PC-3 (cell line): ENCODE measurements around the gene WIZ. TPM values are rescaled to one million over a fixed set of nuclear protein-coding genes. Genes with fewer than 3 reads are reported as not detected.

Source experiments
- ATAC-seq: fragments of 200-7000 bp; cut with Tn5 transposase; 2 replicates; pipeline ENCODE4 v1.9.1; 2020; ENCODE audit warnings: mild to moderate bottlenecking, moderate library complexity
- BruUV-seq: library from RNA; stranded (reverse); fragments of 400-500 nt; replicated peaks from 2 replicates; lab custom pipeline; 2021; lab: Mats Ljungman, UMichigan
- CTCF ChIA-PET: fragments of 300-600 bp; sonication (Branson Sonifier 250); formaldehyde crosslinking; loops from one replicate; lab custom pipeline; 2022; ENCODE audit warnings: antibody characterized with exemption; lab: Charles Lee
- POLR2A ChIA-PET: fragments of 300-600 bp; sonication (Branson Sonifier 250); formaldehyde crosslinking; loops from one replicate; lab custom pipeline; 2022; ENCODE audit warnings: antibody characterized with exemption; ENCODE audit not compliant: unreplicated experiment; lab: Charles Lee
- DNase-seq: peaks from one replicate; pipeline ENCODE4 v3.0.0-alpha.2; 2015
- H2AFZ ChIP-seq: fragments of 300-600 bp; sonication (generic); 2 replicates; pipeline ENCODE4 v1.6.0; 2016; ENCODE audit warnings: antibody characterized with exemption, low read length
- H3F3A ChIP-seq: fragments of 300-600 bp; sonication (generic); one replicate; pipeline ENCODE4 v1.6.0; 2017; ENCODE audit warnings: antibody characterized with exemption, low read length, control low read depth, mild to moderate bottlenecking; ENCODE audit not compliant: unreplicated experiment
- H3K27ac ChIP-seq: fragments of 300-600 bp; sonication (generic); 2 replicates; pipeline ENCODE4 v1.5.1; 2016; ENCODE audit warnings: mild to moderate bottlenecking, low read length
- H3K27me3 ChIP-seq: fragments of 300-600 bp; sonication (generic); 2 replicates; pipeline ENCODE4 v1.6.1; 2016; ENCODE audit warnings: low read length, mixed read lengths
- H3K36me3 ChIP-seq: fragments of 300-600 bp; sonication (generic); 2 replicates; pipeline ENCODE4 v1.6.1; 2016; ENCODE audit warnings: low read depth, mixed run types, low read length, mixed read lengths
- H3K4me1 ChIP-seq: fragments of 300-600 bp; sonication (generic); 2 replicates; pipeline ENCODE4 v1.5.1; 2016; ENCODE audit warnings: low read length; ENCODE audit not compliant: insufficient read depth
- H3K4me2 ChIP-seq: fragments of 300-600 bp; sonication (generic); 2 replicates; pipeline ENCODE4 v1.6.0; 2016; ENCODE audit warnings: low read length
- H3K4me3 ChIP-seq: fragments of 300-600 bp; sonication (generic); 2 replicates; pipeline ENCODE4 v1.5.1; 2016; ENCODE audit warnings: mild to moderate bottlenecking, low read length, mixed read lengths
- H3K79me2 ChIP-seq: fragments of 300-600 bp; sonication (generic); 2 replicates; pipeline ENCODE4 v1.6.1; 2017; ENCODE audit warnings: low read length, mixed read lengths
- H3K9ac ChIP-seq: fragments of 300-600 bp; sonication (generic); 2 replicates; pipeline ENCODE4 v1.6.0; 2016; ENCODE audit warnings: mild to moderate bottlenecking, low read length
- H3K9me2 ChIP-seq: fragments of 300-600 bp; sonication (generic); replicated peaks from 2 replicates; pipeline ENCODE4 v1.6.1; 2016; ENCODE audit warnings: mixed run types, low read length, mixed read lengths
- H3K9me3 ChIP-seq: fragments of 300-600 bp; sonication (generic); 2 replicates; pipeline ENCODE4 v1.6.1; 2016; ENCODE audit warnings: low read length, mixed read lengths
- H4K20me1 ChIP-seq: fragments of 300-600 bp; sonication (generic); 2 replicates; pipeline ENCODE4 v1.6.1; 2016; ENCODE audit warnings: low read length, mixed read lengths
- EZH2 ChIP-seq: fragments of 300-600 bp; sonication (generic); IDR thresholded peaks from one replicate; pipeline ENCODE4 v1.6.1; 2017; ENCODE audit warnings: antibody characterized with exemption, mild to moderate bottlenecking, low read length; ENCODE audit not compliant: unreplicated experiment
- EZH2phosphoT487 ChIP-seq: fragments of 300-600 bp; sonication (generic); IDR thresholded peaks from 2 replicates; pipeline ENCODE4 v1.6.1; 2018; ENCODE audit warnings: mild to moderate bottlenecking, antibody characterized with exemption, low read length, borderline replicate concordance
- intact Hi-C: fragments of 100-400 bp; cut with micrococcal nuclease; formaldehyde crosslinking; loops from 2 replicates; pipeline ENCODE4 v1.9.0; 2023
- total RNA-seq: library from RNA; depleted of rRNA; stranded (reverse); fragments of >200 nt; gene quantifications from 2 replicates; pipeline ENCODE4 v1.2.3, GENCODE V29; 2014
- TF ChIP-seq, protein P1 (sequence below): fragments of 300-600 bp; sonication (generic); conservative IDR thresholded peaks from 2 replicates; pipeline ENCODE4 v1.5.1; 2017; ENCODE audit warnings: antibody characterized with exemption, low read depth, mild to moderate bottlenecking, low read length

WIZ gene
- total RNA-seq, 1 experiment from 2014 or later, result 35.1 TPM

DNA sequence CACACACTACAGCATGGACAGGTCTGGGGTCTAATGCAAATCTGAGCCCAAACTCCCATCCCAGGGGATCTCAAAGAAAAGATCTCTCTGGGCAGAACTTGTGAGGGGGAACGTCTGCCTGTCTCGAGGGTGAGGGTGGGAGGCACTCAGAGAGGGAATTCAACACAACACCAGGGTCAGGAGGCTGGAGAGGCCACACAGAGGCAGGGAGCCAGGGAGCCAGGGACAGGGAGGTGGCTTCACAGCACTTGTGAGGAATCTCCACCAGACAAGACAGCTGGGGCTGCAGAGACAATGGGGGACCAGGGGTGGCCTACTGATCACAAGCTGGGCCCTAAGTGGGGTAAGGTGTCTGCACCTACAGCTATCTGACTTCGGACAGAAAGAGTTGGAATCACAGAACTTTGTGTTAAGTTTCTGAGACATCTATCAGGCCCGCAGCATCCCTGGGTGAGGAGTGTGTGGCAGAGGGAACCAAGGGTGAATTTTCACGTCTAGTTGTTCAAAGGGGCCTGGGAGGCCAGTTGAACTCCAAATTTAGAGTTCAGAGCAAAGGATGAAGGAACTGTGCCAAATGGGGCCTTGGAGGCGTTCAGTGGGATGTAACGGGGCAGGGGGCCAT, 18.2 kb downstream of the WIZ start:
- H3K27me3 ChIP-seq, result no peaks in the 10 kb centered on the region
- TF ChIP-seq, protein P1, sequence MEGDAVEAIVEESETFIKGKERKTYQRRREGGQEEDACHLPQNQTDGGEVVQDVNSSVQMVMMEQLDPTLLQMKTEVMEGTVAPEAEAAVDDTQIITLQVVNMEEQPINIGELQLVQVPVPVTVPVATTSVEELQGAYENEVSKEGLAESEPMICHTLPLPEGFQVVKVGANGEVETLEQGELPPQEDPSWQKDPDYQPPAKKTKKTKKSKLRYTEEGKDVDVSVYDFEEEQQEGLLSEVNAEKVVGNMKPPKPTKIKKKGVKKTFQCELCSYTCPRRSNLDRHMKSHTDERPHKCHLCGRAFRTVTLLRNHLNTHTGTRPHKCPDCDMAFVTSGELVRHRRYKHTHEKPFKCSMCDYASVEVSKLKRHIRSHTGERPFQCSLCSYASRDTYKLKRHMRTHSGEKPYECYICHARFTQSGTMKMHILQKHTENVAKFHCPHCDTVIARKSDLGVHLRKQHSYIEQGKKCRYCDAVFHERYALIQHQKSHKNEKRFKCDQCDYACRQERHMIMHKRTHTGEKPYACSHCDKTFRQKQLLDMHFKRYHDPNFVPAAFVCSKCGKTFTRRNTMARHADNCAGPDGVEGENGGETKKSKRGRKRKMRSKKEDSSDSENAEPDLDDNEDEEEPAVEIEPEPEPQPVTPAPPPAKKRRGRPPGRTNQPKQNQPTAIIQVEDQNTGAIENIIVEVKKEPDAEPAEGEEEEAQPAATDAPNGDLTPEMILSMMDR, result no peak
- TF ChIP-seq EZH2 (no peak), EZH2phosphoT487 (no peak)
- H3K4me1 ChIP-seq, result peaks cover 21% of the 10 kb centered on the region
- H3F3A ChIP-seq, result no peaks in the 10 kb centered on the region
- ChIA-PET POLR2A (no interaction called here), CTCF (no interaction called here)
- H3K79me2 ChIP-seq, result peaks cover 41% of the 10 kb centered on the region
- peak overlapping the region; percentile 93 for H3K4me3 ChIP-seq
- H2AFZ ChIP-seq, result 0 out of 2 replicates have a peak overlapping the region, but pooled peaks have one; percentile 50
- ATAC-seq (no peak), DNase-seq (no peak)
- peak overlapping the region; percentile 97 for H3K9ac ChIP-seq
- peaks cover 15% of the 10 kb centered on the region; the same call in 1 of the 2 replicates for H4K20me1 ChIP-seq
- H3K36me3 ChIP-seq, result peaks cover 26% of the 10 kb centered on the region
- intact Hi-C loops, result loop anchor here (2.0 kb wide), 1 partner anchor 17 kb away; the partner anchor contains the start of gene WIZ
- BruUV-seq, result TSS peak; percentile 51
- peak overlapping the region; percentile 99 for H3K4me2 ChIP-seq
- no peak overlapping the region for H3K27ac ChIP-seq
- H3K9me3 ChIP-seq, result no peaks in the 10 kb centered on the region
- no peaks in the 10 kb centered on the region for H3K9me2 ChIP-seq

DNA sequence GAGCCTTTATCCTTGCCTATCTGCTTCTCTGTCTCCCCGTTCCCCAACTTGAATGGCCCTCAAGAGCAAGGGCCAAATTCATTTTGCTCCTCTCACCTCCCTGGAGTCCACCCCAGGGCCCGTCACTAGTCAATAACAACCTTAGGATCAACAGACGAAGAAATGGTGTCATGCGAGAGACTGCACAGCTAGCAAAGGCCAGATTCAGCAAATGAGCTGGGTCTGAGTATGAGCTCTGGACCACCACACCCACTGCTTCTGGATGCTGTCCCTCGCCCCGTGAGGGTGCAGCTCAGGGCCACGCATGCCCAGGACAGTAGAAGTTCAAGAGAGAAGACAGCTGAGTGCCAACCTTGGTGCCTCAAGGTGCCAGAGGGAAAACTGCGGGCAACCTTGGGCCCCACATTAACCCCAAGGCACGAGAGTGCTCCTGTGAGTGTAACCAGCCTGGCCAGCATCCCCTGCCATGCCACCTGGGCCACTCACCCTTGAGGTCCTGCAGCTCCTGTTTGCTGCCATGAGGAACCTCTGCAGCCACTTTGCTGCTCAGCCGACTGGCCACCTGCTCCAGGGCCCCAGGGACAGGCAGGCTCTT, 19.1 kb downstream of the WIZ start:
- intact Hi-C loops, result no loop called here
- ChIA-PET CTCF (no interaction called here), POLR2A (no interaction called here)
- no peaks in the 10 kb centered on the region for H3K9me2 ChIP-seq
- H3K9me3 ChIP-seq, result no peaks in the 10 kb centered on the region
- TF ChIP-seq, protein P1, result no peak
- TF ChIP-seq EZH2 (no peak), EZH2phosphoT487 (no peak)
- no peaks in the 10 kb centered on the region for H3K27me3 ChIP-seq
- BruUV-seq, result no TSS peak
- peaks cover 41% of the 10 kb centered on the region for H3K79me2 ChIP-seq
- H4K20me1 ChIP-seq, result peaks cover 15% of the 10 kb centered on the region; the same call in 1 of the 2 replicates
- H3F3A ChIP-seq, result no peaks in the 10 kb centered on the region
- peaks cover 33% of the 10 kb centered on the region for H3K36me3 ChIP-seq
- H2AFZ ChIP-seq, result no peak overlapping the region
- H3K4me2 ChIP-seq, result peak overlapping the region; percentile 99
- peak overlapping the region; percentile 93 for H3K4me3 ChIP-seq
- H3K27ac ChIP-seq, result no peak overlapping the region
- H3K4me1 ChIP-seq, result peaks cover 21% of the 10 kb centered on the region
- no peak for ATAC-seq
- DNase-seq, result no peak
- no peak overlapping the region for H3K9ac ChIP-seq
